Measurements from ENCODE around the gene TOX3. TPM values are rescaled to one million over a fixed set of nuclear protein-coding genes. Genes with fewer than 3 reads are reported as not detected.
A peak's percentile ranks its signal among the peaks of the same experiment; 100 is the strongest.

TOX3 gene
- total and polyA plus RNA-seq, 2 of the 13 experiments (the other 11 are each of a cell fraction or from before 2014, with no cell fraction given), result 14.5 to 98.6 TPM

DNA sequence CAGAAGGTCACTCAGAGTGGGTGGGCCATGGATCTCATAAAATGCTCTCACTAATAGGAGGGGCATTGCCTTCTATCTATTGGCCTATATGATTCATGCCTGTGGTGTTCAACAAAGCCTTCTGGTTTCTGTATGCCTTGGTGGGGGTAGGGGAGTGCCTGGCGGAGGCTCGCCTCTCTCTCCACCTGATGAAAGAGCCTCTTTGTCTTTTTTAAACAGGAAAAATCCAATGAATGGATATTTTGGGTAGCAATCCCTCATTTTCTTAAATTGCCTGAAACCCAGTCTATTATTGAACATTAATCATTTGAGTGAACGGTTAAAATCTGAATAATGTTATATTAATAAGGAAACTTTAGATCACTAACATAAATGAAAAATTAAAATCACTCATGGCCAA is 90.6 kb downstream of the TOX3 start (continued):
- TF ChIP-seq, protein P1, sequence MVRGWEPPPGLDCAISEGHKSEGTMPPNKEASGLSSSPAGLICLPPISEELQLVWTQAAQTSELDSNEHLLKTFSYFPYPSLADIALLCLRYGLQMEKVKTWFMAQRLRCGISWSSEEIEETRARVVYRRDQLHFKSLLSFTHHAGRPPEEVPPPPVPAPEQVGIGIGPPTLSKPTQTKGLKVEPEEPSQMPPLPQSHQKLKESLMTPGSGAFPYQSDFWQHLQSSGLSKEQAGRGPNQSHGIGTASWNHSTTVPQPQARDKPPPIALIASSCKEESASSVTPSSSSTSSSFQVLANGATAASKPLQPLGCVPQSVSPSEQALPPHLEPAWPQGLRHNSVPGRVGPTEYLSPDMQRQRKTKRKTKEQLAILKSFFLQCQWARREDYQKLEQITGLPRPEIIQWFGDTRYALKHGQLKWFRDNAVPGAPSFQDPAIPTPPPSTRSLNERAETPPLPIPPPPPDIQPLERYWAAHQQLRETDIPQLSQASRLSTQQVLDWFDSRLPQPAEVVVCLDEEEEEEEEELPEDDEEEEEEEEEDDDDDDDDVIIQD (CRISPR knock-in tag; IDR thresholded peaks at IDR 0.05; ENCODE audit: low read depth), result peak; percentile 90
- TF ChIP-seq, protein P2, sequence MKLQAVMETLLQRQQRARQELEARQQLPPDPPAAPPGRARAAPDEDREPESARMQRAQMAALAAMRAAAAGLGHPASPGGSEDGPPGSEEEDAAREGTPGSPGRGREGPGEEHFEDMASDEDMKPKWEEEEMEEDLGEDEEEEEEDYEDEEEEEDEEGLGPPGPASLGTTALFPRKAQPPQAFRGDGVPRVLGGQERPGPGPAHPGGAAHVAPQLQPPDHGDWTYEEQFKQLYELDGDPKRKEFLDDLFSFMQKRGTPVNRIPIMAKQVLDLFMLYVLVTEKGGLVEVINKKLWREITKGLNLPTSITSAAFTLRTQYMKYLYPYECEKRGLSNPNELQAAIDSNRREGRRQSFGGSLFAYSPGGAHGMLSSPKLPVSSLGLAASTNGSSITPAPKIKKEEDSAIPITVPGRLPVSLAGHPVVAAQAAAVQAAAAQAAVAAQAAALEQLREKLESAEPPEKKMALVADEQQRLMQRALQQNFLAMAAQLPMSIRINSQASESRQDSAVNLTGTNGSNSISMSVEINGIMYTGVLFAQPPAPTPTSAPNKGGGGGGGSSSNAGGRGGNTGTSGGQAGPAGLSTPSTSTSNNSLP (IDR thresholded peaks at IDR 0.05; ENCODE audit: low read depth, low read length), result peak; percentile 24; the same call in 1 of the 2 replicates
- TF ChIP-seq MED1 (CRISPR knock-in tag; IDR thresholded peaks at IDR 0.05) (peak; percentile 45; the same call in 1 of the 2 replicates), ONECUT2 (CRISPR knock-in tag; IDR thresholded peaks at IDR 0.05) (no peak), SATB2 (CRISPR knock-in tag; IDR thresholded peaks at IDR 0.05) (no peak), FOSL1 (CRISPR knock-in tag; IDR thresholded peaks at IDR 0.05; ENCODE audit: borderline replicate concordance) (peak; percentile 76; the same call in 1 of the 2 replicates), ZNF234 (CRISPR knock-in tag; conservative IDR thresholded peaks at IDR 0.05) (no peak), KMT2A (CRISPR knock-in tag; IDR thresholded peaks at IDR 0.05) (no peak), MAF1 (CRISPR knock-in tag; IDR thresholded peaks at IDR 0.05; ENCODE audit: borderline replicate concordance) (no peak), NFRKB (IDR thresholded peaks at IDR 0.05) (no peak), ZNF382 (CRISPR knock-in tag; IDR thresholded peaks at IDR 0.05; ENCODE audit: borderline replicate concordance) (no peak), CREB1 (IDR thresholded peaks at IDR 0.05) (no peak), CREB1 (CRISPR knock-in tag; IDR thresholded peaks at IDR 0.05) (no peak), WIZ (CRISPR knock-in tag; IDR thresholded peaks at IDR 0.05) (no peak), ZNF549 (CRISPR knock-in tag; IDR thresholded peaks at IDR 0.05) (no peak)
- TF ChIP-seq, protein P3, sequence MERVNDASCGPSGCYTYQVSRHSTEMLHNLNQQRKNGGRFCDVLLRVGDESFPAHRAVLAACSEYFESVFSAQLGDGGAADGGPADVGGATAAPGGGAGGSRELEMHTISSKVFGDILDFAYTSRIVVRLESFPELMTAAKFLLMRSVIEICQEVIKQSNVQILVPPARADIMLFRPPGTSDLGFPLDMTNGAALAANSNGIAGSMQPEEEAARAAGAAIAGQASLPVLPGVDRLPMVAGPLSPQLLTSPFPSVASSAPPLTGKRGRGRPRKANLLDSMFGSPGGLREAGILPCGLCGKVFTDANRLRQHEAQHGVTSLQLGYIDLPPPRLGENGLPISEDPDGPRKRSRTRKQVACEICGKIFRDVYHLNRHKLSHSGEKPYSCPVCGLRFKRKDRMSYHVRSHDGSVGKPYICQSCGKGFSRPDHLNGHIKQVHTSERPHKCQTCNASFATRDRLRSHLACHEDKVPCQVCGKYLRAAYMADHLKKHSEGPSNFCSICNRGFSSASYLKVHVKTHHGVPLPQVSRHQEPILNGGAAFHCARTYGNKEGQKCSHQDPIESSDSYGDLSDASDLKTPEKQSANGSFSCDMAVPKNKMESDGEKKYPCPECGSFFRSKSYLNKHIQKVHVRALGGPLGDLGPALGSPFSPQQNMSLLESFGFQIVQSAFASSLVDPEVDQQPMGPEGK (CRISPR knock-in tag; IDR thresholded peaks at IDR 0.05), result peak; percentile 85
- TF ChIP-seq, protein P4, sequence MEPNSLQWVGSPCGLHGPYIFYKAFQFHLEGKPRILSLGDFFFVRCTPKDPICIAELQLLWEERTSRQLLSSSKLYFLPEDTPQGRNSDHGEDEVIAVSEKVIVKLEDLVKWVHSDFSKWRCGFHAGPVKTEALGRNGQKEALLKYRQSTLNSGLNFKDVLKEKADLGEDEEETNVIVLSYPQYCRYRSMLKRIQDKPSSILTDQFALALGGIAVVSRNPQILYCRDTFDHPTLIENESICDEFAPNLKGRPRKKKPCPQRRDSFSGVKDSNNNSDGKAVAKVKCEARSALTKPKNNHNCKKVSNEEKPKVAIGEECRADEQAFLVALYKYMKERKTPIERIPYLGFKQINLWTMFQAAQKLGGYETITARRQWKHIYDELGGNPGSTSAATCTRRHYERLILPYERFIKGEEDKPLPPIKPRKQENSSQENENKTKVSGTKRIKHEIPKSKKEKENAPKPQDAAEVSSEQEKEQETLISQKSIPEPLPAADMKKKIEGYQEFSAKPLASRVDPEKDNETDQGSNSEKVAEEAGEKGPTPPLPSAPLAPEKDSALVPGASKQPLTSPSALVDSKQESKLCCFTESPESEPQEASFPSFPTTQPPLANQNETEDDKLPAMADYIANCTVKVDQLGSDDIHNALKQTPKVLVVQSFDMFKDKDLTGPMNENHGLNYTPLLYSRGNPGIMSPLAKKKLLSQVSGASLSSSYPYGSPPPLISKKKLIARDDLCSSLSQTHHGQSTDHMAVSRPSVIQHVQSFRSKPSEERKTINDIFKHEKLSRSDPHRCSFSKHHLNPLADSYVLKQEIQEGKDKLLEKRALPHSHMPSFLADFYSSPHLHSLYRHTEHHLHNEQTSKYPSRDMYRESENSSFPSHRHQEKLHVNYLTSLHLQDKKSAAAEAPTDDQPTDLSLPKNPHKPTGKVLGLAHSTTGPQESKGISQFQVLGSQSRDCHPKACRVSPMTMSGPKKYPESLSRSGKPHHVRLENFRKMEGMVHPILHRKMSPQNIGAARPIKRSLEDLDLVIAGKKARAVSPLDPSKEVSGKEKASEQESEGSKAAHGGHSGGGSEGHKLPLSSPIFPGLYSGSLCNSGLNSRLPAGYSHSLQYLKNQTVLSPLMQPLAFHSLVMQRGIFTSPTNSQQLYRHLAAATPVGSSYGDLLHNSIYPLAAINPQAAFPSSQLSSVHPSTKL (CRISPR knock-in tag; IDR thresholded peaks at IDR 0.05), result peak; percentile 88
- TF ChIP-seq, protein P5, sequence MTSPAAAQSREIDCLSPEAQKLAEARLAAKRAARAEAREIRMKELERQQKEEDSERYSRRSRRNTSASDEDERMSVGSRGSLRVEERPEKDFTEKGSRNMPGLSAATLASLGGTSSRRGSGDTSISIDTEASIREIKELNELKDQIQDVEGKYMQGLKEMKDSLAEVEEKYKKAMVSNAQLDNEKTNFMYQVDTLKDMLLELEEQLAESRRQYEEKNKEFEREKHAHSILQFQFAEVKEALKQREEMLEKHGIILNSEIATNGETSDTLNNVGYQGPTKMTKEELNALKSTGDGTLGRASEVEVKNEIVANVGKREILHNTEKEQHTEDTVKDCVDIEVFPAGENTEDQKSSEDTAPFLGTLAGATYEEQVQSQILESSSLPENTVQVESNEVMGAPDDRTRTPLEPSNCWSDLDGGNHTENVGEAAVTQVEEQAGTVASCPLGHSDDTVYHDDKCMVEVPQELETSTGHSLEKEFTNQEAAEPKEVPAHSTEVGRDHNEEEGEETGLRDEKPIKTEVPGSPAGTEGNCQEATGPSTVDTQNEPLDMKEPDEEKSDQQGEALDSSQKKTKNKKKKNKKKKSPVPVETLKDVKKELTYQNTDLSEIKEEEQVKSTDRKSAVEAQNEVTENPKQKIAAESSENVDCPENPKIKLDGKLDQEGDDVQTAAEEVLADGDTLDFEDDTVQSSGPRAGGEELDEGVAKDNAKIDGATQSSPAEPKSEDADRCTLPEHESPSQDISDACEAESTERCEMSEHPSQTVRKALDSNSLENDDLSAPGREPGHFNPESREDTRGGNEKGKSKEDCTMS (CRISPR knock-in tag; conservative IDR thresholded peaks at IDR 0.05), result no peak
